ENCODE data around the gene NETO2.

The NETO2 gene

GRCh38 chr16:47055136-47055885, 88.4 kb downstream of the NETO2 start:
- Mint-ChIP-seq H3K27me3 (ENCODE audit: low read depth, poor library complexity) (no peaks in the 10 kb centered on the region), H3K36me3 (ENCODE audit: low read depth) (no peaks in the 10 kb centered on the region), H3K4me1 (no peaks in the 10 kb centered on the region), H3K9me3 (no peaks in the 10 kb centered on the region), H3K4me3 (no peak overlapping the region), H3K27ac (no peak overlapping the region)
- no peak for DNase-seq
- TF ChIP-seq, protein P1, sequence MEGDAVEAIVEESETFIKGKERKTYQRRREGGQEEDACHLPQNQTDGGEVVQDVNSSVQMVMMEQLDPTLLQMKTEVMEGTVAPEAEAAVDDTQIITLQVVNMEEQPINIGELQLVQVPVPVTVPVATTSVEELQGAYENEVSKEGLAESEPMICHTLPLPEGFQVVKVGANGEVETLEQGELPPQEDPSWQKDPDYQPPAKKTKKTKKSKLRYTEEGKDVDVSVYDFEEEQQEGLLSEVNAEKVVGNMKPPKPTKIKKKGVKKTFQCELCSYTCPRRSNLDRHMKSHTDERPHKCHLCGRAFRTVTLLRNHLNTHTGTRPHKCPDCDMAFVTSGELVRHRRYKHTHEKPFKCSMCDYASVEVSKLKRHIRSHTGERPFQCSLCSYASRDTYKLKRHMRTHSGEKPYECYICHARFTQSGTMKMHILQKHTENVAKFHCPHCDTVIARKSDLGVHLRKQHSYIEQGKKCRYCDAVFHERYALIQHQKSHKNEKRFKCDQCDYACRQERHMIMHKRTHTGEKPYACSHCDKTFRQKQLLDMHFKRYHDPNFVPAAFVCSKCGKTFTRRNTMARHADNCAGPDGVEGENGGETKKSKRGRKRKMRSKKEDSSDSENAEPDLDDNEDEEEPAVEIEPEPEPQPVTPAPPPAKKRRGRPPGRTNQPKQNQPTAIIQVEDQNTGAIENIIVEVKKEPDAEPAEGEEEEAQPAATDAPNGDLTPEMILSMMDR (IDR thresholded peaks at IDR 0.05): no peak

DNA sequence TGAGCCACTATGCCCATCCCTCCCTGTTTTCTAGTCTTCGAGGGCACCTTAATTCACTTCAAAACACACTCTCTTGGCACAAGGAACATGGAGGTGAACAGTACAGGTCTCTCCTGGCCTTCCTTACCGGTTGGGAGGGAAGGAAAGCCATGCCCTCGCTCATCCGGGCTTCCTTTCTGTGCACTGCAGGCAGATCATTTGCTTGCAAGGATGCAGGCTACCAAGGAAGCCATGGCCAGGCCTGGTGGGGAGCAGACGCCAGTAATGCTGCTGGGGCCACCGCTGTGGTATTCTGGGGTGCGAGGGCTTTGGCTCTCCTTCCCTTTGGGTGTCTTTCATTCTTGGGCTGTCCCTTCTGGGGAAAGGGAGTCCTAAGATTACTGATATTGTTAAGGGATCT, 89.4 kb downstream of the NETO2 start:
- H3K36me3 Mint-ChIP-seq (ENCODE audit: low read depth): no peaks in the 10 kb centered on the region
- H3K4me1 Mint-ChIP-seq: no peaks in the 10 kb centered on the region
- TF ChIP-seq, protein P1 (IDR thresholded peaks at IDR 0.05): no peak
- no peak overlapping the region for H3K27ac Mint-ChIP-seq
- H3K4me3 Mint-ChIP-seq: no peak overlapping the region
- no peaks in the 10 kb centered on the region for H3K27me3 Mint-ChIP-seq (ENCODE audit: low read depth, poor library complexity)
- DNase-seq: no peak
- H3K9me3 Mint-ChIP-seq: no peaks in the 10 kb centered on the region

- no peak overlapping the region for H3K4me3 Mint-ChIP-seq
Measured at GRCh38 chr16:47053895-47054294, 89.8 kb downstream of the NETO2 start.

DNA sequence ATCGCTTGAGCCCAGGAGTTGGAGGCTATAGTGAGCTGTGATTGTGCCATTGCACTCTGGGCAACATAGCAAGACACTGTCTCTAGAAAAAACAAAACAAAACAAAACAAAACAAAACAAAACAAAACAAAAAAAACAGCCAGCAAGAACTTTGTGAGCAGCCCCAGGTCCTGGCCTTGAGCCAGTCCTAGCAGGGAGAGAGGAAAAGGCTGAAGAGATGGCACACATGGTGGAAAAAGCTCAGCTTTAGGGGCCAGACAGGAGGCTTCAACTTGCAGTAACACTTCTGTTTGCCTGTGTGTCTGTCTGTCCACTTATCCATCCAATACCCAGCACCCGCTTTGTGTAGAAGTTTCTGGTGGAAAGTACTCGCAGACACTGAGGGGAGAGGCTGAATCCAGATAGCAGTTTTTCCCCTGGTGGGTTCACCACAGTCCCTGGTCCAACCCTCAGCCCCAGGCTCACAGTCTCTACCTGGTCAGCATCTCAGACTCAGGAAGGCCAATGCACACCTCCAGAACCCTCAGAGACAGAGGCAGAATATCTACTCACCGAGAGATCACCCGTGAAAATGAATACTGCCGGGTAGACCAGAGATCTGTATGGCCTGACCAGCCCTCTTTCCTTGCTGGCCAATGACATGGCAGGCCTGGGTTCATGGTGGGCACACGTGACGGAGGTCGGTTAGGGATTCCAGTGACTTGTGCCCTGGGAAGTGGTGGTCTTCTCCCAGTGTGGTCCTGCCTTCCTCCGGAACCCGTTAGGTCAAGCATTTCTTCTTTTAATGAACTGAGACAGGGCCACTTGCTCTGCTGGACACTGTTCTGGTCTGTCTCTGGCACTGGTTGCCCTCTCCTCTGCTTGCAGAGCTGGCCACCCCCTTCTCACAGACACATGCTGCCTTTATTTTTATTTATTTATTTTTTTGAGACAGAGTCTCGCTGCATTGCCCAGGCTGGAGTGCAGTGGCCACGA, 90.8 kb downstream of the NETO2 start:
- Mint-ChIP-seq H3K27ac (no peak overlapping the region), H3K4me1 (no peaks in the 10 kb centered on the region), H3K9me3 (no peaks in the 10 kb centered on the region), H3K27me3 (ENCODE audit: low read depth, poor library complexity) (peaks cover 6% of the 10 kb centered on the region), H3K4me3 (no peak overlapping the region), H3K36me3 (ENCODE audit: low read depth) (no peaks in the 10 kb centered on the region)
- DNase-seq: no peak
- TF ChIP-seq, protein P1 (IDR thresholded peaks at IDR 0.05): no peak

More at GRCh38 chr16:47053895-47054294, 89.8 kb downstream of the NETO2 start:
- Mint-ChIP-seq H3K9me3 (no peaks in the 10 kb centered on the region), H3K27me3 (ENCODE audit: low read depth, poor library complexity) (no peaks in the 10 kb centered on the region), H3K27ac (no peak overlapping the region), H3K36me3 (ENCODE audit: low read depth) (no peaks in the 10 kb centered on the region), H3K4me1 (no peaks in the 10 kb centered on the region)
- TF ChIP-seq, protein P1 (IDR thresholded peaks at IDR 0.05): no peak
- no peak for DNase-seq

DNA sequence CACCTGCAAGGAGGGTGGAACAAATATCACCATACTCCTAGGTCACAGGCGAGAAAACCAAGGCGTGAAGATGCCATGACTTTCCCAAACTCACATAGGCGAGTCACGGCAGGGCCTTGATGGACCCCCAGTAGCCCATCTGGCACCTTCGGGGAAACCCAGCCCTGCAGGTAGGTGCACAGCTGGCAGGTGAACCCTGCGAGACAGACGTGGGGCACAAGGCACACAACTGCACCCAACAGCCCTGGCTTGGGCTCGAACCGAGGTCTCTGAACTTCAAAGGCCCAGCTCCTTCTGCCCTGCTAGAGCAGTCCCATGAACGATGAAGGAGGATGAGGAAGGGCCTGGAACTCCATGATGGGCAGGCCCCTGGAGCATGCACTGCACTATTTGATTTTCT, 92.7 kb downstream of the NETO2 start:
- Mint-ChIP-seq H3K36me3 (ENCODE audit: low read depth) (no peaks in the 10 kb centered on the region), H3K4me3 (no peak overlapping the region)
- TF ChIP-seq, protein P1 (IDR thresholded peaks at IDR 0.05): no peak

More for the DNA sequence above, 92.7 kb downstream of the NETO2 start:
- H3K27ac Mint-ChIP-seq: no peak overlapping the region
- no peak for DNase-seq
- H3K9me3 Mint-ChIP-seq: no peaks in the 10 kb centered on the region
- no peaks in the 10 kb centered on the region for H3K4me1 Mint-ChIP-seq
- peaks cover 6% of the 10 kb centered on the region for H3K27me3 Mint-ChIP-seq (ENCODE audit: low read depth, poor library complexity)

All from nephron progenitor cell (in vitro differentiated cells).